GM19035 (cell line): ENCODE results near the gene LMX1B.

Source experiments
- ATAC-seq: cut with Tn5 transposase; IDR thresholded peaks from one replicate; pipeline ENCODE4 v1.9.1; 2021; ENCODE audit not compliant: unreplicated experiment

Gene LMX1B

GRCh38 chr9:126693428-126693944 is 79.8 kb downstream of the LMX1B start:
- ATAC-seq, result no peak

DNA sequence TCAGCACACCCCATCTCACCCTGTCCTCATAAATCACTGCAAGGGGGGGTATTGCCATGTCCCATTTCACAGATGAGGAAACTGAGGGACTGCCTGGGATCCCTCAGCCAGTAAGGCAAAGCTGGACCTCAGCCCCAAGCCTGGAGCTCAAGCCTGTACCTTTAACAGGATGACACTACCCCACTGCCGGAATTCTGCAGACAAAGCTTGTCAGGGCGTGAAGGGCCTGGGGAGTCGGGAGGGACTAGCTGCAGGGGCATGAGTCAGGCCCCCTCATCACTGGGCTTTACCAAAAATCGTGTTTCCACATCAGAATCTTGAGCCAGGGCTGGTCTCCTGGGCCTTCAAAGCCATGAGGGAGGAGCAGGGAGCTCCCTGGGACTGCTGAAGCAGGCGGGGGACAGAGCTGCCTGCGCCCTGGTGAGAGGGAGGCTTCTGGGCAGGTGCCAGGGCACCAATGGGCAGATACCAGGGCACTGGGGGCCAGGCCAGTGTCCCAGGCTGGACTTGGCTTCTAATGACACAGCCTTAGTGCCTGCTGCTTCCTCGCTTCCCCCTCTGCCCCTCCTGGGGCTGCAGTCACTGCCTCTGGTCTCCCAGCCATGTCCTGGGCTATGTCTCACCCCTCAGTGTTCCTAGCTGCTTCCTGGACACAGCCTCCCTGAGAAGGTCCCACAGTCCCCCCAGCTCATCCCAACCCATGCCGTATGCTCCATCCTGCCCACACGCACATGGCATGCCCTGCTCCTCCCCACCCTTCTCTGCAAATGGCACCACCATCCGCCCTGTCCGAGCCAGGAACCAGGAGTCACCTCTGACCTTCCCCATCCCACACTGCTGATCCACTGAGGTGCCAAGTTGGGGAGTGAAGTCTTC is 80.7 kb downstream of the LMX1B start:
- ATAC-seq, result no peak

- ATAC-seq, result no peak
These were observed 81.5 kb downstream of the LMX1B start for GRCh38 chr9:126695186-126695585.

GRCh38 chr9:126695701-126696400 is 82.1 kb downstream of the LMX1B start:
- ATAC-seq, result no peak

DNA sequence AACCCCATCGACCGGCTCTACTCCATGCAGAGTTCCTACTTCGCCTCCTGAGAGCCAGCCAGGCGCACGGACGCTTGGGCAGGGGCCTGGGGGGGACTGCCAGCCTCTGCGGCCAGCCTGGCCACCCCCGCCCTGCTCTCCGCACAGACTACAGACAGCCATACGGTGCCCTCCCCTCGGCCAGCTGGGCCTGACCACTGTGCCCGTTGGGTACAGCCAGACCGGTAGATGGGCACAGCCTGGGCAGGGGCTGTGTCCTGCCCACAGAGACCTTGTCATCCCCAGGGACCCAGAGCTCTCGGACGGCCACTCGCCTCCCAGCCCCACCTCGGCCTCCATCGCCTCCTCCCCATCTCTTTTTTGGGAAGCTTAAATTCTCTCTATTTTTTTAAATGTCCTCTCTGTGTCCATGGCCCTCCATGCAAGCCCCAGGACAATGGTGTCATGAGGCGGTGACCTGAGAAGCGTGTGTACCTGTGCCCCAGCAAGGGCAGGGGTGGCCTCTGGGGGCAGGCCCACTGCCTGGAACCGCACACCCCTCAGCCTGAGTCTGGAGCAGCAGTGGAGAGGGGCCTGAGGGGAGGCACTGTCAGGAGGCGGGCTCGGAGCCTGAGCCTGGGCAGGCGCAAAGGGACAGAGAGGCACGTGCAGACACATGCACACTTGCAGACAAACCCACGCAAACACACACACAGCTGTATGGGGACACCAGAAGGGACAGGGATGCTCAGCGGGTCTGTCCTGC is 82.8 kb downstream of the LMX1B start:
- ATAC-seq, result no peak

DNA sequence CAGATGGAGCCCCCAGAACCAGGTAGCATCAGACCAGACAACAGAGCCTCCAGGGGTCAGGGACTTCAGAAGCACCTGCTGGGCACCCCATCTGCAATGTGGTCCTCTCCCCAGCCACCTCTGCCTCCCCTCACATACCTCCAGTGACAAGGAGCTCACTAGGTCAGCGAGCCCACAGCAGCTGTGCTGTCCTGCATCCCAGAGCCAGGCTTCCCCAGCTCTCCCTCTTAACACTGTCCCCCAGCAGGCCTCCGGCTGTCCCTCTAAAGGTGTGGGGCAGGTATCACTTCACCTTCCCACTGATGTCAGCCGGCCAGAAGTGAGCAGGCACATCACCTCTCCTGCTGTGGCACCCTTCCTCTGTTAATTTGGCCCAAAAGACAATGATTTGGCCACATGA is 83.6 kb downstream of the LMX1B start:
- ATAC-seq, result no peak

DNA sequence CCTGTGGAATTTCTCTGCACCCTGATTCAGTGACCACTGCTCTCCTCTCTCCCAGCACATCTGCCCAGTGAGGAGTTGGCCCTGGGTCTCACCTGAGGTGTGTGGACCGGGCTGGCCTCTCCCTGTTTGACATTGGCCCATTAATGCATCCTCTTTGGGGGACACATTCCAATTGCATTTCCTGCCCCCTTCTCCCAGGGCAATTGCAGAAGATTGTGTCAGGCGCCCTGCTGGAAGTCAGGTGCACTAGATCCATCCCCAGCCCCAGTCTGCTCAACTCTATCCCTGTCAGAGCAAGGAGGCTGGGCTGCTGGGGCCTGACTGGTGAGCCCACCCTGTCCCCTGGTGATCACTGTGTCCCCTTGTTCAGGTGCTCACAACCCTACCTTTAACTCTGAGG is 84.5 kb downstream of the LMX1B start:
- ATAC-seq, result no peak

DNA sequence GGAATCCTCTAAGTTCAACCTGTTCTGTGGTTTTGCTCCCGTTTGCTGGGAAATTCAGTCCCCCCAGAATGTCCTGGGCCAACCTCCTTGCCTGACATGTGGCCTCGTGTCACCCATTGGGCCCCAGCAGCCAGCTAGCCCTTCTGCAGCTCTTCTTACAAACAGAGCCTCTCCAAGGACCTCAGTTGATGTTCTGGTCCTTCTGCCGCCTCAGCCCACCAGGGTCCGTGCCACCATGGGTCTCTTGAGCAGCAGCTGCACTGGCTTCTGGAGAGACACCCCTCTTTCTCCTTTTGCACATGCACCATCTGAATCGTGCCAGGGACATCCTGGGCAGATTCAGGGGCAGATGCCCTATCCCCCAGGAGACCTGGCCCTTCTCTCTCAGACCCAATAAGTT is 85.0 kb downstream of the LMX1B start:
- no peak for ATAC-seq

GRCh38 chr9:126699401-126699881 is 85.7 kb downstream of the LMX1B start:
- no peak for ATAC-seq

DNA sequence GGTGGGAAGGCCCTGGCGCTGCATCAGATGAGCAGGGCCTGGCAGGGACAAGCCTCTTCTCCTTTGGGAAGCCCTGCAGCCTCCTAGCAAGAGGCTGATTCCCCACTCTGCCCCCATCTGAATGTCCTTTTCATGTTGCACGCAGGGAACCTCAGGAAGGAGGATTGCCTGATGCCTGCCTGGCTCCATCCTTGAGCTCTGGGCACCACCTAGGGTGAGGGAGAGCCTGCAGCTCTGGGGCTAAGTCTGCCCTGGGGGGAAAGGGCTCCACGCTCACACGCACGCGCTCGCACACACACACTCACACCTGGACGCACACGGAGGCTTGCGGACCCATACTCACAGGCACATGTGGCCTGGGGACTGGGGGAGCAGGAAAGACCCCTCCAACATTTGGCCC is 86.6 kb downstream of the LMX1B start:
- ATAC-seq, result no peak

DNA sequence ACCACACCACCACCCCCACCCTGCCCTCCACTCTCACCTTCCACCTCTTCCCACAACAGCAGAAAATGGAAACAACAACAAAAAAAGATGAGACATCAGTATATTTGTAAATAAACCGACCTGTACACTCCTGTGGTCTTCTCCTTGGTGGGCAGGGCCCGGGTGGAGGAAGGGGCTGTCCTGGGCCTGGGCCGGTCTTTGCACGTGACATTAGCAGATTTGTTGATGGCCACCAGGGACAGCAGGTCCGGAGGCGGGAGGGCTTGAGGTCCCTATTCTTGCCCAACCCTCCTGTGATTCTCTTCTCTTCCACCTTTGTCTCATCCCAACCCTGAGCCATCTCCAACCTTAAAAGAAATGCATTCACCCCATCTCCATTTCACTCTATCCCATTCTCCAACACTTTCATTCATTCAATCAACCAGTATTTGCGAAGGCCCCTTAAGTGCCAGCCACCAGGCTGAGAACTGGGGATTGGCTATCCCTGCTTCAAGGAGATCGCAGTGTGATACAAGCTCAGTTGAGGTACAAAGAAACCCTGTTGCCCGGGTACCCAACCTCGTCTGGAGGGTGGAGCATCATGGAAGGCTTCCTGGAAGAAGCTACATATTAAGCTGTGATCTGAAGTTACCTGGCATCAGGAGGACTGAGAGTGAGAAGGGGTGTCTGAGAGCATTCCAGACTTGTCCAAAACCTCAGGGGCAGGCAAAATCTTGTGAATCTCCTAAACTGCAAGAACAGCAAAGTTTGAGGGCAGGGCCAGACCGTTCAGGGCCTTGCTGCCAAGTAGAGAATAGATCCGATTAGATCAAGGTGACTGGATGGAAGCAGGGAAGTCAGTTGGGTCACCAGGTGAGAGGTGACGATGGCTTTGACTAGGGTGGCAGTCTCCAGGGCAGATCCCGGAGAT is 87.4 kb downstream of the LMX1B start:
- ATAC-seq, result no peak

GRCh38 chr9:126701813-126702140 is 88.0 kb downstream of the LMX1B start:
- no peak for ATAC-seq

DNA sequence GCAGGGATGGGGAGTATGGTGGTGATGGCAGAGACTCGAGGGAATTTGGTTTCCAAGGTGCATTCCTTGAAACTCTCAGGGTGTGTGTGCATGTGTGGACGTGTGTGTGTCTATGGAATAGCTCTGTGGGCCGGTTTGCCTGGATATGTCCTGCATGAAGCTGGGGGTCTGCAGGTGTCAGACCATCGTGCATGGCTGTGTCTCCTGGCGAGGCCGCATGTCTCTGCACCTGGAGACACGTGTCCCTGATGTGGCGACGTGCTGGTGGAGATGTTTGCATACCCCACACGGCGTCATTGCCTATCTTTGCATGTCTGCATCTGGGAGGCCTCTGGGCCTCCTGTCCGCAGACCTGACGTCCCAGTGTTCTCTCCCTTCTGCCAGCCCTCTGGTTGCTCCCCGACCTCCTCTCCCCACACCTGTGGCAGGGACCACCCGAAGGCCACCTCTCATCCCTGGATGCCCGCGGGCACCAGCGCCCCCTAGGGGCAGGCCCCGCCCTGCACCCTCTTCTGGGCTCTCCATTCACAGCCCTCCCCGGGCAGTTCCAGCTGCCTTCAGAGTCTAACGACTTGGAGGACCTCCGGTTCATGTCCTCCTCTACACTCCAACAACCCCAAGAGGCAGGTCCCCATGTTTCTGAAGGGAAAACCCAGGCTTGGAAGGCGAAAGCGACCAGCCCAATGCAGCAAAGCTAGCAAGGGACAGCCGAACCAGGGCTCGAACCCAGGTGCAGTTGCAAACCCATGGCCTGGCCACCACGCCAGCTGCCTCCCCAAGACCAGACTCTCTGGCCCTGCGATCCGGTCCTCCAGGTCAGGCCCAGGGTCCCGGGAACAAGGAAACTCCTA is 88.6 kb downstream of the LMX1B start:
- no peak for ATAC-seq

DNA sequence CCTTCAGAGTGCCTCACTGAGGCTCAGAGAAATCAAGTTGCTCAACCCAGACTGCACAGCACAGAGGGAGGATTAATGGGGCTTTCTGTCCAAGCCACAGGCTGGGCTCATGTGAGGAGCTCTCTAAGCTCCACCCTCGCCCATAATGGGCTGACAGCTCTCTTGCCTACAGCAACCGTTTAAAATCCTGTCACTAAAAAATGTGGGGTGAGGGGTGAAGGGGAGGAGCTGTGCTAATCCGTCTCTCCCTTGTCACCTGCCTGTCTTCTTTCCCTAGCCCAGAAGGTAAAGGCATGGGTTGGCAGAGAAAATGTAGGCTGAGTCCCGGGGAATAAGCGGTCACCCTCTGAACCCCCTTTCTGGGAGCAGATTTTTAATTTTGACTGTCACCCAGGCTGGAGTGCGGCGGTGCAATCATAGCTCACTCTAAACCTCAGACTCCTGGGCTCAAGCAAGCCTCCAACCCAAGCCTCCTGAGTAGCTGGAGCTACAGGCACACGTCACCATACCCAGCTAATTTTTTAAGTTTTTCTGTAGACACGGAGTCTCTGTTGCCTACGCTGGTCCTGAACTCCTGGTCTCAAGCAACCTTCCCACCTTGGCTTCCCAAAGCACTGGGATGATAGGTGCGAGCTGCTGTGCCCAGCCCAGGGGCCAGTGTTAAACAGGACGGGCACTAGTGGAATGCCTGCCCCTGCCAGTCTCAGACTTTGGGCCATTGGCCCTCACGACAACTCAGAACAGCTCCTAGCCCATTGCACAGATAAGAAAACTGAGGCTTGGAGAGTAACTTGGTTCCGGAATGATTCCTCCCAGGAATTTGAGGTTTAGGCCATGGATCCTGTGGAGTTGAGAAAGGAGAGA is 89.5 kb downstream of the LMX1B start:
- no peak for ATAC-seq

DNA sequence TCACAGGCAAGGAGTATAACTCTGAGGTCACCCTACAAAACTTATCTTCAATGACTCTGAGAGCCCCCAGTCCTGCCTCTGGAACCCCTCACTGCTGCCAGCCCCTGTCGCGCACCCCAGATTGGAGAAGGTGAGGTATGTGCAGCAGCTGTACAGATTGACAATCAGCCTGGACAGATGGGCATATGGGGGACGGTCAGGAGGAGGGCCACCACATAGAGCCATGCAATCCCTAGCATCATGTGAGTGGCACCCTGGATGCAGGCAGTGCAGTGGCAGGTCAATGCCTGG is 90.1 kb downstream of the LMX1B start:
- no peak for ATAC-seq

GRCh38 chr9:126704157-126704891 is 90.6 kb downstream of the LMX1B start:
- ATAC-seq, result no peak

DNA sequence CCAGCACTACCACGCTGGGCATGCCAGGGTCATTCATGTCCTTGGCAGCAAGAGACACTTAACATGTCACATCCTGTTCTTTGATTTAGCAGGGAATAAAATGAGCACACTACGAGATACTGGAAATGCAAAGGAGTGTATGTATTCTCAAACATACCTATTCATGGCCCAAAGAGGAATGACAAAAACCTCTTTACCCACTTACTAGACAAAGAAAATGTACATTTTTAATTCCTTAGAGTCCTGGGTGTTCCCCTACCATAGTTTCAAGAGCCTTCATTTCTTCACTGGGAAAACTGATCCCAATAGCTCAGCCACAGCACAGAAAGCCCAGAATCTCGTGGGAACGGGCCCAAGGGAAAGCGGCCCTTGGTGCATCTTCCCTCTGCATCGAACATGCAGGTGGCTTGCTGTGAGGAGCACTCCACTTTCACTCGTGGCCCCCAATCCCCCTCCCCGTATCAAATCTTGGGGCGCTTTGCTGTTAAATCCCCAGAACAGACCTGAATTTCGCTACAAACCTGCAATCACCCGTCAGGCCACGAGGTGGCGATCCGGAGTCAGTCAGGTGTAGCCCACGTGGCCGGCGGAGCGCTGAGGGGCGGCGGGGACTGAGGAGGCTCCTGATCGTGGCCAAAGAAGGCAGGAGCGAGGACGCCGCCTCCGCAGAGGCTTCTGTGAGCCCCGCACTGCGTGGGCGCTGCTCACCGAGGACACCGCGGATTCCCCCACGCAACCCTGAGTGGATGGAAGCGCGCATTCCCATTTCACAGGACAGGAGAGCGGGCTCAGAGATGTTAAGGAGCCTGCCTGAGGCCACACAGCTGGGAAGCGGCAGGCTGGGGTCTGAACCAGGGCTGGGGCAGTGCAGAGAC is 91.4 kb downstream of the LMX1B start:
- no peak for ATAC-seq
